Cardiac muscle cell (in vitro differentiated cells and primary cell): ENCODE measurements around the gene MGST2. TPM values are rescaled to one million over a fixed set of nuclear protein-coding genes. Genes with fewer than 3 reads are reported as not detected.

Source experiments
- DNase-seq, 2 donors: peaks; one replicate each; pipeline versions ENCODE4 v3.0.0 to v3.0.0-alpha.2; 2010 to 2017; ENCODE audit warnings: low read depth in 1 of 2, low spot score in 1 of 2
- H3K27ac ChIP-seq: fragments of 200-600 bp; sonication (generic); 2 replicates; pipeline ENCODE4 v1.5.1; 2016
- H3K27me3 ChIP-seq: fragments of 200-600 bp; sonication (generic); 2 replicates; pipeline ENCODE4 v1.6.0; 2016; ENCODE audit warnings: control low read depth
- H3K36me3 ChIP-seq: fragments of 200-600 bp; sonication (generic); 2 replicates; pipeline ENCODE4 v1.5.1; 2016; ENCODE audit warnings: control low read depth
- H3K4me1 ChIP-seq: fragments of 200-600 bp; sonication (generic); 2 replicates; pipeline ENCODE4 v1.8.1; 2017; ENCODE audit warnings: low read depth, mild to moderate bottlenecking, mixed run types
- H3K4me3 ChIP-seq: fragments of 200-600 bp; sonication (generic); 2 replicates; pipeline ENCODE4 v1.5.1; 2016; ENCODE audit warnings: mild to moderate bottlenecking
- H3K9me3 ChIP-seq: fragments of 200-600 bp; sonication (generic); 2 replicates; pipeline ENCODE4 v1.5.1; 2017; ENCODE audit warnings: low read depth, mild to moderate bottlenecking, control low read depth
- CTCF ChIP-seq: IDR thresholded peaks from 2 replicates; pipeline ENCODE4 v1.5.1; 2012; ENCODE audit warnings: low read depth, mild to moderate bottlenecking, low read length
- polyA plus RNA-seq: library from polyadenylated mRNA; unstranded; fragments of >200 nt; fragmentation: Nextera tagmentation; extraction: Ambion mirVana; gene quantifications from 2 replicates; pipeline ENCODE4 v1.2.1, GENCODE V29; 2016
- total RNA-seq: library from RNA; depleted of rRNA; stranded (reverse); fragments of >200 nt; gene quantifications from 2 replicates; pipeline ENCODE4 v1.2.3, GENCODE V29; 2016

MGST2 gene
- total and polyA plus RNA-seq, 2 experiments from 2014 or later = 36.5 to 90.8 TPM

- no peak for DNase-seq
- no peaks in the 10 kb centered on the region for H3K4me1 ChIP-seq
- no peaks in the 10 kb centered on the region for H3K27me3 ChIP-seq
- H3K9me3 ChIP-seq = no peaks in the 10 kb centered on the region
- H3K27ac ChIP-seq = no peak overlapping the region
- H3K36me3 ChIP-seq = no peaks in the 10 kb centered on the region
- no peak overlapping the region for H3K4me3 ChIP-seq
- TF ChIP-seq CTCF = no peak
Measured at GRCh38 chr4:139639654-139640053, 26.0 kb upstream of the MGST2 start.

- no peaks in the 10 kb centered on the region for H3K36me3 ChIP-seq
- no peak overlapping the region for H3K4me3 ChIP-seq
- no peaks in the 10 kb centered on the region for H3K4me1 ChIP-seq
- H3K27me3 ChIP-seq = no peaks in the 10 kb centered on the region
- no peak overlapping the region for H3K27ac ChIP-seq
- H3K9me3 ChIP-seq = no peaks in the 10 kb centered on the region
- TF ChIP-seq CTCF = no peak
- no peak for DNase-seq
Measured at GRCh38 chr4:139641218-139641617, 24.4 kb upstream of the MGST2 start.

- no peaks in the 10 kb centered on the region for H3K9me3 ChIP-seq
- peak in 1 of 2 donors; percentile 27 for DNase-seq
- H3K4me3 ChIP-seq = no peak overlapping the region
- no peaks in the 10 kb centered on the region for H3K27me3 ChIP-seq
- no peaks in the 10 kb centered on the region for H3K36me3 ChIP-seq
- TF ChIP-seq CTCF = no peak
- no peak overlapping the region for H3K27ac ChIP-seq
- no peaks in the 10 kb centered on the region for H3K4me1 ChIP-seq
Measured at GRCh38 chr4:139642364-139642763, 23.3 kb upstream of the MGST2 start.

- Histone ChIP-seq H3K4me1 (no peaks in the 10 kb centered on the region), H3K36me3 (no peaks in the 10 kb centered on the region), H3K27me3 (no peaks in the 10 kb centered on the region), H3K4me3 (no peak overlapping the region), H3K27ac (no peak overlapping the region), H3K9me3 (no peaks in the 10 kb centered on the region)
- DNase-seq = no peak
- TF ChIP-seq CTCF = no peak
Measured at GRCh38 chr4:139643042-139643895, 22.4 kb upstream of the MGST2 start.

- no peaks in the 10 kb centered on the region for H3K36me3 ChIP-seq
- H3K27ac ChIP-seq = no peak overlapping the region
- no peaks in the 10 kb centered on the region for H3K9me3 ChIP-seq
- TF ChIP-seq CTCF = no peak
- H3K27me3 ChIP-seq = no peaks in the 10 kb centered on the region
- DNase-seq = no peak
- no peak overlapping the region for H3K4me3 ChIP-seq
- no peaks in the 10 kb centered on the region for H3K4me1 ChIP-seq
Measured at GRCh38 chr4:139645458-139645857, 20.2 kb upstream of the MGST2 start.
